B cell (primary cell): ENCODE data around the gene ITFG1. TPM values are rescaled to one million over a fixed set of nuclear protein-coding genes. Genes with fewer than 3 reads are reported as not detected.
"Not testable (repeated sequence)": the region's sequence is repeated elsewhere in the genome, so short reads cannot be mapped to it uniquely, and the experiment has no call there.

Experiments used
- ATAC-seq: fragments of 200-7000 bp; cut with Tn5 transposase; one replicate; pipeline ENCODE4 v1.10.0; 2021; ENCODE audit warnings: low read depth, mild to moderate bottlenecking, moderate number of reproducible peaks, moderate library complexity
- CTCF ChIA-PET: fragments of 350-600 bp; sonication (Branson Sonifier 250); formaldehyde crosslinking; loops from one replicate; lab custom pipeline; 2021; ENCODE audit warnings: antibody characterized with exemption, inconsistent platforms; lab: Charles Lee
- POLR2A ChIA-PET: fragments of 350-600 bp; sonication (Branson Sonifier 250); formaldehyde crosslinking; loops from one replicate; lab custom pipeline; 2021; ENCODE audit warnings: antibody characterized with exemption; lab: Charles Lee
- DNase-seq: peaks from one replicate; pipeline ENCODE4 v3.0.0; 2013
- H2AFZ ChIP-seq: 2 replicates; pipeline ENCODE4 v1.6.1; 2012; ENCODE audit warnings: mild to moderate bottlenecking, low read depth, low read length; ENCODE audit not compliant: insufficient read depth, poor library complexity, severe bottlenecking
- H3K27ac ChIP-seq, 2 donors: 1 replicate in 1 of 2; 2 replicates in 1 of 2; pipeline ENCODE4 v1.5.1; 2012 to 2013; ENCODE audit warnings: low read length in 2 of 2, mild to moderate bottlenecking in 2 of 2, moderate library complexity in 1 of 2
- H3K27me3 ChIP-seq, 4 experiments: fragments of 200-600 bp in 1 of 4; sonication (generic) in 1 of 4; replicated peaks in 1 of 4; 1 replicate in 2 of 4; 2 replicates in 2 of 4; pipeline versions ENCODE4 v1.6.1 to v1.7.0; 2013 to 2016; ENCODE audit warnings: low read length in 3 of 4, mild to moderate bottlenecking in 2 of 4, mixed read lengths in 1 of 4, moderate library complexity in 1 of 4; ENCODE audit not compliant: insufficient read depth in 4 of 4, control insufficient read depth in 3 of 4; ENCODE audit errors: control extremely low read depth in 1 of 4
- H3K36me3 ChIP-seq, 2 experiments: replicated peaks in 1 of 2; 1 replicate in 1 of 2; 2 replicates in 1 of 2; pipeline versions ENCODE4 v1.6.1 to v1.7.1; 2013; ENCODE audit warnings: low read length in 1 of 2; ENCODE audit not compliant: insufficient read depth in 2 of 2, control insufficient read depth in 1 of 2; ENCODE audit errors: control extremely low read depth in 1 of 2, extremely low read depth in 1 of 2
- H3K4me1 ChIP-seq, 2 donors: fragments of 200-600 bp in 1 of 2; sonication (generic) in 1 of 2; 1 replicate in 1 of 2; 2 replicates in 1 of 2; pipeline versions ENCODE4 v1.5.1 to v1.6.1; 2013 to 2017; ENCODE audit warnings: low read length in 2 of 2; ENCODE audit not compliant: control insufficient read depth in 2 of 2, insufficient read depth in 2 of 2
- H3K4me2 ChIP-seq: replicated peaks from 2 replicates; pipeline ENCODE3; 2012; ENCODE audit warnings: mild to moderate bottlenecking, low read depth, low read length; ENCODE audit not compliant: poor library complexity, severe bottlenecking
- H3K4me3 ChIP-seq, 5 experiments: fragments of 200-600 bp in 1 of 5; sonication (generic) in 1 of 5; 1 replicate in 3 of 5; 2 replicates in 2 of 5; pipeline versions ENCODE4 v1.5.1 to v1.7.0; 2011 to 2016; ENCODE audit warnings: low read length in 4 of 5, mild to moderate bottlenecking in 4 of 5, low read depth in 2 of 5, control low read depth in 1 of 5, moderate library complexity in 1 of 5; ENCODE audit not compliant: insufficient read depth in 1 of 5; ENCODE audit errors: control extremely low read depth in 1 of 5, extremely low read depth in 1 of 5
- H3K79me2 ChIP-seq: fragments of 200-600 bp; sonication (generic); one replicate; pipeline ENCODE4 v1.6.0; 2016; ENCODE audit warnings: low read length; ENCODE audit not compliant: control insufficient read depth, insufficient read depth
- H3K9ac ChIP-seq: fragments of 200-600 bp; sonication (generic); 2 replicates; pipeline ENCODE4 v1.6.1; 2017; ENCODE audit warnings: mild to moderate bottlenecking, low read length, moderate library complexity
- H3K9me3 ChIP-seq, 3 donors: one replicate each; pipeline versions ENCODE4 v1.6.1 to v1.7.1; 2013; ENCODE audit warnings: low read length in 2 of 3; ENCODE audit not compliant: control insufficient read depth in 2 of 3, insufficient read depth in 1 of 3; ENCODE audit errors: control extremely low read depth in 1 of 3
- H4K20me1 ChIP-seq: 2 replicates; pipeline ENCODE4 v1.6.0; 2012; ENCODE audit warnings: mild to moderate bottlenecking, low read length; ENCODE audit not compliant: insufficient read depth, control insufficient read depth, poor library complexity, severe bottlenecking
- H3K27ac Mint-ChIP-seq: one replicate; pipeline ENCODE4 v1.8.0; 2021; ENCODE audit warnings: mixed read lengths
- H3K27me3 Mint-ChIP-seq: one replicate; pipeline ENCODE4 v1.8.0; 2021; ENCODE audit warnings: mixed read lengths
- H3K4me1 Mint-ChIP-seq: one replicate; pipeline ENCODE4 v1.8.0; 2021; ENCODE audit warnings: mixed read lengths
- H3K4me3 Mint-ChIP-seq: one replicate; pipeline ENCODE4 v1.8.0; 2021; ENCODE audit warnings: mixed read lengths
- H3K9me3 Mint-ChIP-seq: one replicate; pipeline ENCODE4 v1.8.0; 2022; ENCODE audit warnings: mixed read lengths; ENCODE audit not compliant: insufficient read depth
- EZH2 ChIP-seq: IDR thresholded peaks from 2 replicates; pipeline ENCODE4 v1.6.1; 2012; ENCODE audit warnings: borderline replicate concordance, low read depth, mild to moderate bottlenecking, moderate library complexity, low read length; ENCODE audit not compliant: insufficient read depth, poor library complexity, severe bottlenecking
- WGBS: methylation state at CpG from one replicate; pipeline ENCODE4 v1.1.5; 2013; ENCODE audit warnings: missing lambda C conversion rate; ENCODE audit not compliant: insufficient coverage; 5-methylcytosine and 5-hydroxymethylcytosine counted together
- intact Hi-C: fragments of 100-400 bp; cut with micrococcal nuclease; formaldehyde crosslinking; loops from one replicate; pipeline ENCODE4 v1.10.0; 2022
- polyA plus RNA-seq: library from polyadenylated mRNA; depleted of rRNA; stranded (reverse); fragments of >200 nt; gene quantifications from 2 replicates; pipeline ENCODE4 v1.2.3, GENCODE V29; 2012
- total RNA-seq, 2 donors: library from RNA; stranded (reverse); fragments of 120-200 nt in 1 of 2; gene quantifications; 1 replicate in 1 of 2; 2 replicates in 1 of 2; pipeline versions ENCODE4 v1.2.3 to v1.2.4, GENCODE V29; 2013 to 2022
- TF ChIP-seq, protein P1 (sequence below): fragments of 200-600 bp; IDR thresholded peaks from one replicate; pipeline ENCODE4 v1.8.0; 2022; ENCODE audit warnings: antibody characterized with exemption, mild to moderate bottlenecking

Gene ITFG1
- total and polyA plus RNA-seq, 2 donors (not counting 1 experiment from before 2014, with no cell fraction given): 9.7 to 40.4 TPM

GRCh38 chr16:47204736-47205504, 255.9 kb downstream of the ITFG1 start:
- POLR2A ChIA-PET: no interaction called here
- CTCF ChIA-PET: no interaction called here

GRCh38 chr16:47203433-47203832, 257.4 kb downstream of the ITFG1 start:
- H3K36me3 ChIP-seq, H3K27ac Mint-ChIP-seq, H3K27me3 Mint-ChIP-seq, ATAC-seq, H3K9me3 ChIP-seq, H2AFZ ChIP-seq, H3K4me3 Mint-ChIP-seq, H3K27me3 ChIP-seq, intact Hi-C loops, H3K9me3 Mint-ChIP-seq, H3K9ac ChIP-seq, H4K20me1 ChIP-seq, H3K4me2 ChIP-seq, H3K79me2 ChIP-seq, POLR2A ChIA-PET, H3K4me3 ChIP-seq, H3K4me1 ChIP-seq, DNase-seq, CTCF ChIA-PET, H3K27ac ChIP-seq, H3K4me1 Mint-ChIP-seq: not testable (repeated sequence)
- WGBS: 100% methylated on average over 4 of the region's 4 CpGs

More at GRCh38 chr16:47204736-47205504, 255.9 kb downstream of the ITFG1 start:
- TF ChIP-seq, protein P1, sequence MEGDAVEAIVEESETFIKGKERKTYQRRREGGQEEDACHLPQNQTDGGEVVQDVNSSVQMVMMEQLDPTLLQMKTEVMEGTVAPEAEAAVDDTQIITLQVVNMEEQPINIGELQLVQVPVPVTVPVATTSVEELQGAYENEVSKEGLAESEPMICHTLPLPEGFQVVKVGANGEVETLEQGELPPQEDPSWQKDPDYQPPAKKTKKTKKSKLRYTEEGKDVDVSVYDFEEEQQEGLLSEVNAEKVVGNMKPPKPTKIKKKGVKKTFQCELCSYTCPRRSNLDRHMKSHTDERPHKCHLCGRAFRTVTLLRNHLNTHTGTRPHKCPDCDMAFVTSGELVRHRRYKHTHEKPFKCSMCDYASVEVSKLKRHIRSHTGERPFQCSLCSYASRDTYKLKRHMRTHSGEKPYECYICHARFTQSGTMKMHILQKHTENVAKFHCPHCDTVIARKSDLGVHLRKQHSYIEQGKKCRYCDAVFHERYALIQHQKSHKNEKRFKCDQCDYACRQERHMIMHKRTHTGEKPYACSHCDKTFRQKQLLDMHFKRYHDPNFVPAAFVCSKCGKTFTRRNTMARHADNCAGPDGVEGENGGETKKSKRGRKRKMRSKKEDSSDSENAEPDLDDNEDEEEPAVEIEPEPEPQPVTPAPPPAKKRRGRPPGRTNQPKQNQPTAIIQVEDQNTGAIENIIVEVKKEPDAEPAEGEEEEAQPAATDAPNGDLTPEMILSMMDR: no peak
- TF ChIP-seq EZH2: no peak
- Mint-ChIP-seq H3K4me3 (no peak overlapping the region), H3K9me3 (no peaks in the 10 kb centered on the region), H3K27me3 (no peaks in the 10 kb centered on the region), H3K27ac (no peak overlapping the region), H3K4me1 (no peaks in the 10 kb centered on the region)
- 80% methylated on average over 1 of the region's 4 CpGs for WGBS
- Histone ChIP-seq H3K27me3 (no peaks in the 10 kb centered on the region), H3K4me3 (no peak overlapping the region), H3K4me2 (no peak overlapping the region), H3K9me3 (no peaks in the 10 kb centered on the region), H2AFZ (no peak overlapping the region), H3K79me2 (no peaks in the 10 kb centered on the region), H3K9ac (no peak overlapping the region), H4K20me1 (no peaks in the 10 kb centered on the region), H3K36me3 (peaks cover 0 to 2% of the 10 kb centered on the region in 2 experiments), H3K4me1 (no peaks in the 10 kb centered on the region), H3K27ac (no peak overlapping the region)
- intact Hi-C loops: no loop called here
- no peak for DNase-seq
- no peak for ATAC-seq
